Caco-2 (cell line): ENCODE results near the gene COX6A1. TPM values are rescaled to one million over a fixed set of nuclear protein-coding genes. Genes with fewer than 3 reads are reported as not detected.

Source experiments
- BruUV-seq: library from RNA; stranded (reverse); fragments of 400-500 nt; replicated peaks from 2 replicates; lab custom pipeline; 2021; lab: Mats Ljungman, UMichigan
- CTCF ChIA-PET: fragments of 300-600 bp; sonication (Branson Sonifier 250); formaldehyde crosslinking; loops from one replicate; lab custom pipeline; 2022; ENCODE audit warnings: antibody characterized with exemption; lab: Charles Lee
- POLR2A ChIA-PET: fragments of 300-600 bp; sonication (Branson Sonifier 250); formaldehyde crosslinking; loops from one replicate; lab custom pipeline; 2022; ENCODE audit warnings: antibody characterized with exemption; lab: Charles Lee
- DNase-seq, 2 experiments: peaks; one replicate each; pipeline versions ENCODE4 v3.0.0 to v3.0.0-alpha.2; 2020 to 2022
- H3K27me3 ChIP-seq: replicated peaks from 2 replicates; pipeline ENCODE4 v1.6.0; 2011; ENCODE audit warnings: low read length; ENCODE audit not compliant: control insufficient read depth, insufficient read depth
- H3K36me3 ChIP-seq: 2 replicates; pipeline ENCODE4 v1.5.1; 2011; ENCODE audit warnings: low read length; ENCODE audit not compliant: control insufficient read depth, insufficient read depth
- H3K4me1 ChIP-seq: fragments of 250-450 bp; sonication (Bioruptor Pico); 2 replicates; pipeline ENCODE4 v1.5.1; 2020; ENCODE audit warnings: mild to moderate bottlenecking
- H3K4me3 ChIP-seq: 2 replicates; pipeline ENCODE4 v1.5.1; 2011; ENCODE audit warnings: low read depth, mild to moderate bottlenecking, control low read depth, low read length
- H3K9me3 ChIP-seq: fragments of 250-450 bp; sonication (Bioruptor Pico); 2 replicates; pipeline ENCODE4 v1.5.1; 2020; ENCODE audit warnings: mild to moderate bottlenecking, moderate library complexity
- H3K27ac Mint-ChIP-seq: one replicate; pipeline ENCODE4 v1.8.0; 2022; ENCODE audit warnings: mixed read lengths; ENCODE audit not compliant: unreplicated experiment
- H3K27me3 Mint-ChIP-seq: one replicate; pipeline ENCODE4 v1.8.0; 2022; ENCODE audit warnings: mixed read lengths; ENCODE audit not compliant: insufficient read depth, unreplicated experiment
- H3K36me3 Mint-ChIP-seq: one replicate; pipeline ENCODE4 v1.8.0; 2022; ENCODE audit warnings: mild to moderate bottlenecking, mixed read lengths; ENCODE audit not compliant: insufficient read depth, unreplicated experiment
- H3K4me1 Mint-ChIP-seq: one replicate; pipeline ENCODE4 v1.8.0; 2022; ENCODE audit warnings: low read depth, mixed read lengths; ENCODE audit not compliant: unreplicated experiment
- H3K4me3 Mint-ChIP-seq: one replicate; pipeline ENCODE4 v1.8.0; 2022; ENCODE audit warnings: mild to moderate bottlenecking, moderate library complexity, mixed read lengths; ENCODE audit not compliant: unreplicated experiment
- H3K9me3 Mint-ChIP-seq: one replicate; pipeline ENCODE4 v1.8.0; 2022; ENCODE audit warnings: mixed read lengths; ENCODE audit not compliant: unreplicated experiment
- intact Hi-C: fragments of 100-400 bp; cut with micrococcal nuclease; formaldehyde crosslinking; loops from one replicate; pipeline ENCODE4 v1.10.0; 2022; ENCODE audit not compliant: unreplicated experiment
- total RNA-seq: library from RNA; stranded (reverse); gene quantifications from 2 replicates; pipeline ENCODE4 v1.2.3, GENCODE V29; 2022
- TF ChIP-seq, protein P1 (sequence below), 2 experiments: fragments of 200-600 bp in 1 of 2; IDR thresholded peaks; 1 replicate in 1 of 2; 2 replicates in 1 of 2; pipeline versions ENCODE4 v1.5.1 to v1.8.0; 2011 to 2022; ENCODE audit warnings: antibody characterized with exemption in 1 of 2, control low read depth in 1 of 2, inconsistent platforms in 1 of 2, low read depth in 1 of 2, low read length in 1 of 2, mild to moderate bottlenecking in 1 of 2, moderate library complexity in 1 of 2; ENCODE audit not compliant: insufficient read depth in 1 of 2, severe bottlenecking in 1 of 2, unreplicated experiment in 1 of 2

The COX6A1 gene
- total RNA-seq, 1 experiment from 2014 or later: 474 TPM

GRCh38 chr12:120460157-120460556 is 22.2 kb downstream of the COX6A1 start:
- intact Hi-C loops: no loop called here
- peaks cover 4% of the 10 kb centered on the region; the same call in 1 of the 2 replicates for H3K4me1 ChIP-seq
- H3K9me3 Mint-ChIP-seq: no peaks in the 10 kb centered on the region
- no peaks in the 10 kb centered on the region for H3K4me1 Mint-ChIP-seq
- H3K9me3 ChIP-seq: no peaks in the 10 kb centered on the region
- no peak overlapping the region for H3K27ac Mint-ChIP-seq
- POLR2A ChIA-PET: no interaction called here
- H3K4me3 ChIP-seq: no peak overlapping the region
- TF ChIP-seq, protein P1, sequence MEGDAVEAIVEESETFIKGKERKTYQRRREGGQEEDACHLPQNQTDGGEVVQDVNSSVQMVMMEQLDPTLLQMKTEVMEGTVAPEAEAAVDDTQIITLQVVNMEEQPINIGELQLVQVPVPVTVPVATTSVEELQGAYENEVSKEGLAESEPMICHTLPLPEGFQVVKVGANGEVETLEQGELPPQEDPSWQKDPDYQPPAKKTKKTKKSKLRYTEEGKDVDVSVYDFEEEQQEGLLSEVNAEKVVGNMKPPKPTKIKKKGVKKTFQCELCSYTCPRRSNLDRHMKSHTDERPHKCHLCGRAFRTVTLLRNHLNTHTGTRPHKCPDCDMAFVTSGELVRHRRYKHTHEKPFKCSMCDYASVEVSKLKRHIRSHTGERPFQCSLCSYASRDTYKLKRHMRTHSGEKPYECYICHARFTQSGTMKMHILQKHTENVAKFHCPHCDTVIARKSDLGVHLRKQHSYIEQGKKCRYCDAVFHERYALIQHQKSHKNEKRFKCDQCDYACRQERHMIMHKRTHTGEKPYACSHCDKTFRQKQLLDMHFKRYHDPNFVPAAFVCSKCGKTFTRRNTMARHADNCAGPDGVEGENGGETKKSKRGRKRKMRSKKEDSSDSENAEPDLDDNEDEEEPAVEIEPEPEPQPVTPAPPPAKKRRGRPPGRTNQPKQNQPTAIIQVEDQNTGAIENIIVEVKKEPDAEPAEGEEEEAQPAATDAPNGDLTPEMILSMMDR (IDR thresholded peaks at IDR 0.05; ENCODE audit: insufficient read depth in 1 of 2, low read depth in 1 of 2, low read length in 1 of 2, severe bottlenecking in 1 of 2, unreplicated experiment in 1 of 2): no peak
- no peak overlapping the region for H3K4me3 Mint-ChIP-seq
- CTCF ChIA-PET: no interaction called here
- DNase-seq: no peak
- H3K36me3 ChIP-seq: peaks cover 3% of the 10 kb centered on the region
- no peaks in the 10 kb centered on the region for H3K27me3 ChIP-seq
- H3K27me3 Mint-ChIP-seq: no peaks in the 10 kb centered on the region
- peaks cover 100% of the 10 kb centered on the region for H3K36me3 Mint-ChIP-seq
- TSS peak; percentile 9 for BruUV-seq

DNA sequence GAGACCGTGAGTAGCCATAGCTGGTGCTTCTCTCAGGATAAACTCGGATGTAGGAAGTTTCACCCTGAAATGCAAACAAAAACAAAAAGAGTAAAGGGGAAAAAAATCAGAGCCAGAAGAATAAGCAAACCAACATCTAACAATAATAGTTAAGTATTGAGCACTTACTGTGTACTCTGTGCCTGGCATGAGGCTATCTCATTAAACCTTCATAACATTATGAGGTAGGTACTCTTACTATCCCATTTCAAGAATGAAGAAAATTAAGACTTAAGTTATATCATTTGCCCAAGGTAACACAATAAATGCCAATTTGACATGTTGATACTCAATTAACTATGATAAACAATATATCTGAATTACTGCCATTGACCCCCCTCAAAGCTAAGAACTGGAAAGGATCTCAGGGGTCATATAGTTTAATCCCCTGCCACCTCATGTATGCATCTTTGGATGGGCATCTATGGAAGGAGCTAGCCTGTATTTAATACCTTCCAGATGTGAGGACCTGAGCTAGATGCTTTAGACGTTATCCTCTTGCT is 24.3 kb downstream of the COX6A1 start:
- CTCF ChIA-PET: no interaction called here
- no peak overlapping the region for H3K27ac Mint-ChIP-seq
- no peaks in the 10 kb centered on the region for H3K27me3 Mint-ChIP-seq
- Histone ChIP-seq H3K4me3 (no peak overlapping the region), H3K9me3 (no peaks in the 10 kb centered on the region), H3K27me3 (no peaks in the 10 kb centered on the region), H3K36me3 (peaks cover 2% of the 10 kb centered on the region), H3K4me1 (peaks cover 8% of the 10 kb centered on the region; the same call in 1 of the 2 replicates)
- no peak overlapping the region for H3K4me3 Mint-ChIP-seq
- no peaks in the 10 kb centered on the region for H3K4me1 Mint-ChIP-seq
- POLR2A ChIA-PET: no interaction called here
- intact Hi-C loops: no loop called here
- TF ChIP-seq, protein P1 (IDR thresholded peaks at IDR 0.05; ENCODE audit: insufficient read depth in 1 of 2, low read depth in 1 of 2, low read length in 1 of 2, severe bottlenecking in 1 of 2, unreplicated experiment in 1 of 2): no peak
- peaks cover 100% of the 10 kb centered on the region for H3K36me3 Mint-ChIP-seq
- TSS peak; percentile 2 for BruUV-seq
- no peak for DNase-seq
- no peaks in the 10 kb centered on the region for H3K9me3 Mint-ChIP-seq

DNA sequence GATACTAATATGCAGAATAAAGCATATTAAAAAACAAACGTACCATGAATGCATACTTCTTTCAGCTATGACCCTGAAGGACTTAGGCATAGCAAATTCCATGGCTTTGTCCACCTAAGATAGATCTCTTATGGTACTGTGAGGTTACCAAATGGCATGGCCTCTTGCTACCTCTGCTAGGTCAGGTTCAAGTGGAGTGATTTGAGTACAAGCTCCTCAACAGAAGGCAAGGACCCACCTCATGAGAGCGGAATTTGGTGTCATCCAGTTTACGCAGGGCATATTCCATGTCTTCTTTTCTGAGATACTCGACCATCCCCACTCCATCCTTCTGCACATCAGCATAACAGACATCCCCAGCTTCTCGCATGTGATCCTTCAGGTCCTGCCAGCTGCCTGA is 25.8 kb downstream of the COX6A1 start:
- H3K36me3 Mint-ChIP-seq: peaks cover 100% of the 10 kb centered on the region

More for the DNA sequence above, 25.8 kb downstream of the COX6A1 start:
- H3K9me3 Mint-ChIP-seq: no peaks in the 10 kb centered on the region
- no peak for DNase-seq
- Histone ChIP-seq H3K9me3 (no peaks in the 10 kb centered on the region), H3K4me3 (no peak overlapping the region), H3K4me1 (peaks cover 8% of the 10 kb centered on the region; the same call in 1 of the 2 replicates), H3K36me3 (peaks cover 2% of the 10 kb centered on the region; the same call in 1 of the 2 replicates), H3K27me3 (no peaks in the 10 kb centered on the region)
- H3K4me3 Mint-ChIP-seq: no peak overlapping the region
- no peak overlapping the region for H3K27ac Mint-ChIP-seq
- no TSS peak for BruUV-seq
- intact Hi-C loops: no loop called here
- CTCF ChIA-PET: no interaction called here
- POLR2A ChIA-PET: no interaction called here
- no peaks in the 10 kb centered on the region for H3K27me3 Mint-ChIP-seq
- TF ChIP-seq, protein P1 (IDR thresholded peaks at IDR 0.05; ENCODE audit: insufficient read depth in 1 of 2, low read depth in 1 of 2, low read length in 1 of 2, severe bottlenecking in 1 of 2, unreplicated experiment in 1 of 2): no peak
- H3K4me1 Mint-ChIP-seq: no peaks in the 10 kb centered on the region
